MM.1S (cell line): ENCODE measurements around the gene COL5A2.

ENCODE experiments used
- DNase-seq: peaks from one replicate; pipeline ENCODE4 v3.0.0-alpha.2; 2015
- H2AFZ ChIP-seq: fragments of 300-600 bp; sonication (generic); 2 replicates; pipeline ENCODE4 v1.6.0; 2016; ENCODE audit warnings: antibody characterized with exemption, low read length
- H3F3A ChIP-seq: fragments of 300-600 bp; sonication (generic); 2 replicates; pipeline ENCODE4 v1.6.1; 2016; ENCODE audit warnings: mild to moderate bottlenecking, antibody characterized with exemption, low read length, moderate library complexity, mixed read lengths; ENCODE audit not compliant: insufficient read depth
- H3K27ac ChIP-seq: fragments of 300-600 bp; sonication (generic); 2 replicates; pipeline ENCODE4 v1.5.1; 2016; ENCODE audit warnings: mild to moderate bottlenecking, low read length
- H3K27me3 ChIP-seq: fragments of 300-600 bp; sonication (generic); replicated peaks from 2 replicates; pipeline ENCODE4 v1.6.0; 2016; ENCODE audit warnings: low read length; ENCODE audit not compliant: insufficient read depth
- H3K36me3 ChIP-seq: fragments of 300-600 bp; sonication (generic); replicated peaks from 2 replicates; pipeline ENCODE4 v1.6.1; 2016; ENCODE audit warnings: mild to moderate bottlenecking, low read length, mixed read lengths; ENCODE audit not compliant: insufficient read depth
- H3K4me1 ChIP-seq: fragments of 300-600 bp; sonication (generic); 2 replicates; pipeline ENCODE4 v1.6.1; 2016; ENCODE audit warnings: low read length, mixed read lengths
- H3K4me2 ChIP-seq: fragments of 300-600 bp; sonication (generic); 2 replicates; pipeline ENCODE4 v1.6.0; 2016; ENCODE audit warnings: low read depth, low read length
- H3K4me3 ChIP-seq: fragments of 300-600 bp; sonication (generic); 2 replicates; pipeline ENCODE4 v1.5.1; 2016; ENCODE audit warnings: low read length, mixed read lengths
- H3K79me2 ChIP-seq: fragments of 300-600 bp; sonication (generic); 2 replicates; pipeline ENCODE4 v1.6.1; 2016; ENCODE audit warnings: mixed run types, low read length, mixed read lengths
- H3K9ac ChIP-seq: fragments of 300-600 bp; sonication (generic); 2 replicates; pipeline ENCODE4 v1.6.1; 2016; ENCODE audit warnings: low read length, mixed read lengths
- H3K9me2 ChIP-seq: fragments of 300-600 bp; sonication (generic); replicated peaks from 2 replicates; pipeline ENCODE4 v1.6.1; 2016; ENCODE audit warnings: mild to moderate bottlenecking, low read length, mixed read lengths; ENCODE audit not compliant: insufficient read depth
- H3K9me3 ChIP-seq: fragments of 300-600 bp; sonication (generic); replicated peaks from 2 replicates; pipeline ENCODE4 v1.6.1; 2016; ENCODE audit warnings: mild to moderate bottlenecking, low read length, mixed read lengths; ENCODE audit not compliant: insufficient read depth
- H4K20me1 ChIP-seq: fragments of 300-600 bp; sonication (generic); 2 replicates; pipeline ENCODE4 v1.6.1; 2016; ENCODE audit warnings: mild to moderate bottlenecking, low read length, moderate library complexity, mixed read lengths; ENCODE audit not compliant: insufficient read depth
- EZH2 ChIP-seq: fragments of 300-600 bp; sonication (generic); optimal IDR thresholded peaks from 2 replicates; pipeline ENCODE3; 2017; ENCODE audit warnings: low read depth, mild to moderate bottlenecking, antibody characterized with exemption, low read length, mixed read lengths
- EZH2phosphoT487 ChIP-seq: fragments of 300-600 bp; sonication (generic); IDR thresholded peaks from 2 replicates; pipeline ENCODE4 v1.6.1; 2018; ENCODE audit warnings: antibody characterized with exemption, low read length
- TF ChIP-seq, protein P1 (sequence below): fragments of 300-600 bp; sonication (generic); IDR thresholded peaks from 2 replicates; pipeline ENCODE4 v1.5.1; 2016; ENCODE audit warnings: antibody characterized with exemption, low read length, mixed read lengths

COL5A2 gene

DNA sequence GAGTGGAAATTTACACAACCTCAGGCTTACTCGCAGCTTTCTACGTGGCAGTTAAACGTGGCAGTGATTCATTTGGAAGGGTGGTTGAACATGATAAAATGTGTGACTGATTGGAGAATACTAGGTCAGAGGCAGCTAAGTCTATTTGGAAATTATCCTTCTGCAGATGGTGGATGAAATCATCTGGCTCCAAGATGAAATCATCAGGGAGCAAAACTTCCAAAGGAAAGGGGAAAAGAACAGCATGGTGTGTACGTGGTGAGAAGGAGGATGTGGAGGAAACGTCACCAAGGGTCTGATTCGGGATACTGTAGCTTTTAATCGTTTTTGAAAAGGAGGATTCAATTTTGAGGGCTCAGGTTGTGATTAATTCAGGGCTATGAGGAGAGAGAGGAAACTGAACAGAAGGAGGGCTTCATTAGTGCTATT lies 157.5 kb downstream of the COL5A2 start:
- H3K27ac ChIP-seq = no peak overlapping the region
- H3K79me2 ChIP-seq = no peaks in the 10 kb centered on the region
- no peaks in the 10 kb centered on the region for H4K20me1 ChIP-seq
- no peaks in the 10 kb centered on the region for H3F3A ChIP-seq
- no peak overlapping the region for H3K9ac ChIP-seq
- H3K9me2 ChIP-seq = no peaks in the 10 kb centered on the region
- no peaks in the 10 kb centered on the region for H3K27me3 ChIP-seq
- H2AFZ ChIP-seq = no peak overlapping the region
- H3K4me1 ChIP-seq = no peaks in the 10 kb centered on the region
- H3K9me3 ChIP-seq = no peaks in the 10 kb centered on the region
- TF ChIP-seq EZH2 = no peak
- TF ChIP-seq EZH2phosphoT487 = no peak
- TF ChIP-seq, protein P1, sequence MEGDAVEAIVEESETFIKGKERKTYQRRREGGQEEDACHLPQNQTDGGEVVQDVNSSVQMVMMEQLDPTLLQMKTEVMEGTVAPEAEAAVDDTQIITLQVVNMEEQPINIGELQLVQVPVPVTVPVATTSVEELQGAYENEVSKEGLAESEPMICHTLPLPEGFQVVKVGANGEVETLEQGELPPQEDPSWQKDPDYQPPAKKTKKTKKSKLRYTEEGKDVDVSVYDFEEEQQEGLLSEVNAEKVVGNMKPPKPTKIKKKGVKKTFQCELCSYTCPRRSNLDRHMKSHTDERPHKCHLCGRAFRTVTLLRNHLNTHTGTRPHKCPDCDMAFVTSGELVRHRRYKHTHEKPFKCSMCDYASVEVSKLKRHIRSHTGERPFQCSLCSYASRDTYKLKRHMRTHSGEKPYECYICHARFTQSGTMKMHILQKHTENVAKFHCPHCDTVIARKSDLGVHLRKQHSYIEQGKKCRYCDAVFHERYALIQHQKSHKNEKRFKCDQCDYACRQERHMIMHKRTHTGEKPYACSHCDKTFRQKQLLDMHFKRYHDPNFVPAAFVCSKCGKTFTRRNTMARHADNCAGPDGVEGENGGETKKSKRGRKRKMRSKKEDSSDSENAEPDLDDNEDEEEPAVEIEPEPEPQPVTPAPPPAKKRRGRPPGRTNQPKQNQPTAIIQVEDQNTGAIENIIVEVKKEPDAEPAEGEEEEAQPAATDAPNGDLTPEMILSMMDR = no peak
- H3K4me3 ChIP-seq = no peak overlapping the region
- no peak for DNase-seq
- H3K4me2 ChIP-seq = no peak overlapping the region
- H3K36me3 ChIP-seq = no peaks in the 10 kb centered on the region

DNA sequence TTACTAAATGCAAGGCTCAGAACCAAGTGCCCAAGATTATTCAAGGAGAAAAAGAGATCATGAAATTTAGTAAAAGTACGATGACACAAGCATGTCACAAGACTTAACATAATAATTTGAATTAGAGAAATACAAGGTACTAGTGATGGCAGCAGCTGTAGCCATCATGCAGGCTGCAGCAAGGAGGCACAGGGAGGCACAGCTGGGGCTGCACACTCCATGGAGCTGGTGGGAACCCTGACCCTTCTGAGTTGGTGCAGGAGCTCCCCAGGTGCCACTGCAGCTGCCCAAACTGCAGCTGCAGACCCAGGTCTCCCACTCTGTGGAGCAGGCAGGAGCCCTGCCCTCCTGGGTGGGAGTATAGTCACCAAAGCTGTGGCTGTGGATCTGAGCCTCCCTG lies 159.4 kb downstream of the COL5A2 start:
- Histone ChIP-seq H3K9me2 (no peaks in the 10 kb centered on the region), H4K20me1 (no peaks in the 10 kb centered on the region), H3F3A (no peaks in the 10 kb centered on the region), H3K4me3 (no peak overlapping the region), H3K79me2 (no peaks in the 10 kb centered on the region), H3K27me3 (no peaks in the 10 kb centered on the region), H3K27ac (no peak overlapping the region), H3K4me2 (no peak overlapping the region), H3K4me1 (no peaks in the 10 kb centered on the region), H3K9me3 (no peaks in the 10 kb centered on the region), H3K36me3 (no peaks in the 10 kb centered on the region), H3K9ac (no peak overlapping the region), H2AFZ (no peak overlapping the region)
- TF ChIP-seq EZH2 = no peak
- no peak for TF ChIP-seq EZH2phosphoT487
- TF ChIP-seq, protein P1 = no peak
- no peak for DNase-seq

DNA sequence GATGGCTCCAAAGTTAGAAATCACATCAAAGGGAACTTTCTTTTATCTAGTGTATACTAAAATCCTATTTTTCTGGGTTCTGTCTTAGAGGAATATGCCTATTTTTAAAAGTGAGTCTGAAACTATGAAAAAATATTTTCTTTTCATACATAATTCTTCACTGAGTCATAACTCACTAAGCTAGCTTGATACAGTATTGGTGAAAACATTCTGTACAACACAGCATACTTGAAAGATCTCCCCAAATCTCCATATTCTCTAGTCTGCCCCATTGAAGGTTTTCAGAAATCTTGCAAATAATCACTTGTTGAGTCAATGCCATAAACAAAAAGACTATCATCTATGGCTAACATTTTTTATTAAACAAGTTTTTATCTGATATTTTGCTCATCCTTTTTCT lies 160.9 kb downstream of the COL5A2 start:
- no peak overlapping the region for H2AFZ ChIP-seq

More for the DNA sequence above, 160.9 kb downstream of the COL5A2 start:
- TF ChIP-seq EZH2phosphoT487 (no peak), EZH2 (no peak)
- TF ChIP-seq, protein P1 = no peak
- Histone ChIP-seq H3K4me3 (no peak overlapping the region), H3F3A (no peaks in the 10 kb centered on the region), H4K20me1 (no peaks in the 10 kb centered on the region), H3K4me1 (no peaks in the 10 kb centered on the region), H3K4me2 (no peak overlapping the region), H3K9ac (no peak overlapping the region), H3K36me3 (no peaks in the 10 kb centered on the region), H3K9me3 (no peaks in the 10 kb centered on the region), H3K27ac (no peak overlapping the region), H3K27me3 (no peaks in the 10 kb centered on the region), H3K79me2 (no peaks in the 10 kb centered on the region), H3K9me2 (no peaks in the 10 kb centered on the region)
- no peak for DNase-seq
